Epithelial cell of proximal tubule (primary cell): ENCODE data around the gene DPH1. TPM values are rescaled to one million over a fixed set of nuclear protein-coding genes. Genes with fewer than 3 reads are reported as not detected.

ENCODE experiments used
- DNase-seq: peaks from one replicate; pipeline ENCODE4 v3.0.0-alpha.2; 2011; ENCODE audit warnings: low read depth
- H3K4me3 ChIP-seq: 2 replicates; pipeline ENCODE4 v1.5.1; 2011; ENCODE audit warnings: low read depth, mild to moderate bottlenecking, low read length
- total RNA-seq: library from RNA; depleted of rRNA; stranded (reverse); fragments of >200 nt; gene quantifications from 2 replicates; pipeline ENCODE4 v1.2.3, GENCODE V29; 2015
- TF ChIP-seq, protein P1 (sequence below): conservative IDR thresholded peaks from 2 replicates; pipeline ENCODE4 v1.5.1; 2012; ENCODE audit warnings: low read depth, mild to moderate bottlenecking, low read length

DPH1 gene
- total RNA-seq, 1 donor from 2014 or later, result 33.1 TPM

DNA sequence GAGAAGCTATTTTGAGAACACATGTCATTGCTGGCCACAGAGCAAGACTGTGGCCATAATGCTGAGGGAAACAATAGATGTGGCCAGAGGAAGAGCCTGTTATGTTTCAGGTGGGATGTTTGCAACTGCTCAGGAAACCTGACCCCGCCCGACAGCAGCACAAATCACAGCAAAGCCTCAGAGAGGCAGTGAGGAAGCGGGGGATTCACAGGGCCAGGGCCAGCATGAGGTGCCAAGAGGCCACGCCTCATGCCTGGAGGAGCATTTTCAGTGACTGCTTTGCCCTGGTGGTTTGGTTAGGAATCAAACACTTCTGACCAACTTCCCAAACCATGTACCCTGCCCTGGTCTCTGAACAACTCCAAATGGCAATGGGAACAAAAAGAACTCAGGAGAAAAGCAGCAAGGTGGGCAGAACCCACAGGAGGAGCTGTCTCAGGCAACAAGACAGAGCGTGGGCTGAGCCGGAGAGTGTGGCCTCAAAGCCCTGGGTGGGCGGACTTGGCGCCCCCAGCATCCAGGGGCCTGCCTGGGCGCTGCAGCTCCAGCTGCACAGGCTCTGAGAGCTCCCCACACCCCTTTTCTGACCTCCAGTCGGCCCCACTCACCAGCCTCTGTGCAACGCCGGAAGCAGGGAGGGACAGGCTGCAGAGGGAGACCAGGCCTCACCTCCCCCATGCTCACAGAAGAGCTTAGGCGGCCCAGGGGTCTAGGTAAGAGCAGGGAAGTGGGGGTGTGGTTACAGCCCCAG lies 45.6 kb downstream of the DPH1 start:
- no peak overlapping the region for H3K4me3 ChIP-seq
- TF ChIP-seq, protein P1, sequence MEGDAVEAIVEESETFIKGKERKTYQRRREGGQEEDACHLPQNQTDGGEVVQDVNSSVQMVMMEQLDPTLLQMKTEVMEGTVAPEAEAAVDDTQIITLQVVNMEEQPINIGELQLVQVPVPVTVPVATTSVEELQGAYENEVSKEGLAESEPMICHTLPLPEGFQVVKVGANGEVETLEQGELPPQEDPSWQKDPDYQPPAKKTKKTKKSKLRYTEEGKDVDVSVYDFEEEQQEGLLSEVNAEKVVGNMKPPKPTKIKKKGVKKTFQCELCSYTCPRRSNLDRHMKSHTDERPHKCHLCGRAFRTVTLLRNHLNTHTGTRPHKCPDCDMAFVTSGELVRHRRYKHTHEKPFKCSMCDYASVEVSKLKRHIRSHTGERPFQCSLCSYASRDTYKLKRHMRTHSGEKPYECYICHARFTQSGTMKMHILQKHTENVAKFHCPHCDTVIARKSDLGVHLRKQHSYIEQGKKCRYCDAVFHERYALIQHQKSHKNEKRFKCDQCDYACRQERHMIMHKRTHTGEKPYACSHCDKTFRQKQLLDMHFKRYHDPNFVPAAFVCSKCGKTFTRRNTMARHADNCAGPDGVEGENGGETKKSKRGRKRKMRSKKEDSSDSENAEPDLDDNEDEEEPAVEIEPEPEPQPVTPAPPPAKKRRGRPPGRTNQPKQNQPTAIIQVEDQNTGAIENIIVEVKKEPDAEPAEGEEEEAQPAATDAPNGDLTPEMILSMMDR, result no peak
- DNase-seq, result no peak

DNA sequence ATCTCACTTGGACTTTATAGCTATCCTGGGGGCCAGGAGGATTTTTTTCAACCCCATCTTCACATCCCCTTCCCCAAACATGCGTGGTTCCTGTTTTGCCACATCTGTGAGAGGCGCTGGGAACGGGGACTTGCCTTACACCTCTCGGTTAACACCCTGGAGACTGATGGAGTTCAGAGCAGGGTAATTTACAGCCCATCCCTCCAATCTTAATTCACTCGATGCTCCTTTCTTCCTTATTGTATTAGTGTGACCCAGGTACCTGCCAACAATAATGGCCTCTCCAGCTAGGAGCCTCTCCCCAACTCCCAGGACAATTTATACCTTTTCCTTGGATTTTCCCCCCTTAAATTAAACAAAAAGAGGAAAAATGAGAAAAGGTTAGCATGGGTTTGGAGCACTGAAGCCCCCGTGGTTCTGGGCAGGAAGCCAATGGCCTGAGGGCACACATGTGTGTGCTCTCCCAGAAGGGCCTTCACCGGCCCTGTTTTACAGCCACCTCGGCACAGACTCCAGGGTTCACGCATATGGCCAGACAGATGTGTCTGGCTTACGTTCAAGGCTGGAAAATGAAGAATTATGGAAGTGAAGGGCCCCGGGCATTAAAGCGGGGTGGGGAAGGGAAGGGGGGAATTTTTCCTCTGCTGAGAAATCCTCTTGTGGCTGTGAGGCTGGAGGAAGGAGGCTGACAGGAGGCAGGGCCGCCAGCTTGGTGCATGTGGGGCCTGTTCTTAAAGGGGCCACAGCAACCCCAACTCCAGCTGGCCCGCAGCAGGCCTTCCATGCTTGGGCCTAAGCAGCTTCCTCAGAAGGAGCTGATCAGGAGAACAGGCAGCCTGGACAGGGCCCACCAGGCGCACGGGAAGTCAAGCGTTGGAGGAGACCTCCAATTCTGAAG lies 46.4 kb downstream of the DPH1 start:
- TF ChIP-seq, protein P1, result no peak
- H3K4me3 ChIP-seq, result no peak overlapping the region
- DNase-seq, result no peak

DNA sequence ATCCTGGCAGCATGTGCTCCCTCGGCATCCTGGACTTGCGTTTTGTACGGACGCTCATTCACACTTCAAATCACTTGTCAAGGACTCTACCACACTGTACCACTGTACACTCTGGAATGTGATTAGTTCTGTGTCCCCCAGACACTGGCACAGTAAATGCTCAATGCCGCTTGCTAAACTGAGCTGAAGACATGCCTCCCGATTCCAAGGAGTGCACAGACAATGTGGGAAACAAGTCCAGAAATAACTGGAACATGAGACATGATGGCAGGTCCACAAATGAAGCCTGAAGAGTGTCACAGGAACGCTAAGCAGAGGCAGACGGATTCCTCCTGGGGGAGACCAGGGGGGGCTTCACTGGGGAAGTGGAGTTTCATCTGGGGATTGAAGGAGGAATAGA lies 47.1 kb downstream of the DPH1 start:
- no peak for DNase-seq
- H3K4me3 ChIP-seq, result no peak overlapping the region
- TF ChIP-seq, protein P1, result no peak

DNA sequence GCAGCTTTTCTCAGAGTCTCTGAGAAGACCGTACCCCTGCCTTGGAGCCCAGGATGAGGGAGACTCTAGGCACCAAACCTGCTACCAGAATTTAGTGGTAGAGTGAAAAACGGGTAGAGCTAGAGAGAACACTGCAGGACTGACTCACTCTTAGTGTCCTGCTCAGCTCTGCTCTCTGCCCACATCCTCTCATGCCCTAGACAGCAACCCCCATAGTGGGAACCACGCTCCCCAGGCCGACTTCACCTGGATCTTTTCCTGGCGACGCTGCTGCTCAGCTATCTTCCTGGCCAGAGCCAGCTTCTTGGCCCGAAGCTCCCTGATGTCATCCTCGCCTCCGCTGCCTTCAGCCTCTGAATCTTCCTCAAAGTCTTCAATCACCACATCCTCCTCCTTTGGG lies 51.6 kb downstream of the DPH1 start:
- H3K4me3 ChIP-seq, result no peak overlapping the region
- DNase-seq, result no peak
- TF ChIP-seq, protein P1, result no peak

DNA sequence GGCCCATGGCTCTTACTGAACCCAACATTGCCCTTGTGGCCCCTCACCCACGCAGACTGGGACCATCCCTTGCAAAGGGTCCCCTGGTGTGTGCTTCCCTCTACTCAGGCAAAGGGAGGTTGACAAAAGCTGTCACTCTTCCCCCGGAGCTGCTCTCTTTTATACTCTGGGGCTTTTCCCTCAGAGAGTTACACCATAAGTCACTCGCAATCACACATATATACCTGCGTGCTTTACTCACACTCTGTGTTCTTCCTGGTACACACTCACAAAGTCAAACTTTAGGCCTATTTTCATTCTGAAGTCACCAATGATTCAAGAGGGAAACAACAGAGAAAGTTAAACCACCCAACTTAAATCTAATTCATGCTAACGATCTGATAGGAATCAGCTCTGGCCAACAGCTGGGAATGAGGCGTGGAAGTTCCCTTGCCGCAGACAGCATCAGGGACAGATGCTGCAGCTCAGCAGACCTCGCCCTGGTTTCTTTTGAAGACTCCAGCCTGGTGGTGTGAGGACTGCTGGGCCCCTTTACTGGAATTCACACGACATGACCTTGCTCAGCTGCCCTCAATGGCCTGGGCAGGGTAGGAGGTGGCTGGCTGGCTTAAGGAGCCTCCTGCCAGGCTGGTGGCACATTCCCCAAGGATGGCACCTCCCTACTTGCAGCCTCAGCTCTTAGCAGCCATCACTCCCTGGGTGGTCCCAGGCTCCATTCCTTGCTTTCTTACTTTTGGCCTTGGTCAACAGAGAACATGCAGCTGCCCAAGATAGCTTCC lies 52.2 kb downstream of the DPH1 start:
- no peak for DNase-seq
- TF ChIP-seq, protein P1, result no peak
- H3K4me3 ChIP-seq, result no peak overlapping the region

DNA sequence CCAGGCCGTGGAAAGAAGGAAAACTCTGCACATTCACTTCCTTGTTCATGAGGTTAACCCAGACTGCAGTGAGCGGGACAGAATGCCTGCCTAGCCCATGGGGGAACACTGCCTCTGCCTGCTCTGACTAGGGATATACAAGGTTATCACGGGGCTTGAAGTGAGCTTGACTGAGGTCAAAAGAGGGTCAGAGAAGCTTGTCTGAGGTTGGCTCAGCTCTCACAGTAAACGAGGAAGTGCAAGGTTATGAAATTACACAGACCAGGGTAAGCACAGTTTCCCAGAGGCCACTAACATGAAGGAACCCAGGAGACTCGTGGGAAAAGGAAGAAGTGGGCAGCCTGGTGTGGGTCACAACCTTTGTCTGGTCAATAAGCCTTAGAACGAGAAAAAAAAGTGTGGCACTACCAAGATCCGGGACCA lies 53.7 kb downstream of the DPH1 start:
- DNase-seq, result no peak
- TF ChIP-seq, protein P1, result no peak
- no peak overlapping the region for H3K4me3 ChIP-seq
